Measurements from ENCODE around the gene CREB5.

Gene CREB5

DNA sequence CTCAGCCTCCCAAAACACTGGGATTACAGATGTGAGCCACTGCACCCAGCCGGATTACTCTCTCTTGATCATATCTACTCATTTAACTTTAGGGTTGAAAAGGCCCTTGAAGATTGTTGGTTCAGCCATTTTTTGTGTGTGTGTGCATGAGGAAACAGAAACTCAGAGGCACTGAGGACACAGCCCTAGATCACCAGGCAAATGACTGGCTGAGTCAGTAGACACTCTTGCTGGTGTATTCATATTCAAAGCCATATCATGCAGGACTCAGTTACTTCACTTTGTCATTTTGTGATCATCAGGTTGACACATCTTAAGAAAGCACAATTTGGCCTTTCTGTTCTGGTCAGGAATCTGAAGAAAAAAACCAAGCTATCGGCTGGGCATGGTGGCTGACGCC lies 292.4 kb downstream of the CREB5 start:
- H2AFZ ChIP-seq = no peak overlapping the region
- H3K36me3 ChIP-seq (ENCODE audit: control insufficient read depth, insufficient read depth, low read length) = no peaks in the 10 kb centered on the region
- H3K27me3 ChIP-seq (ENCODE audit: control insufficient read depth, insufficient read depth, low read length) = no peaks in the 10 kb centered on the region
- no peak overlapping the region for H3K4me2 ChIP-seq (ENCODE audit: low read length)
- no peak overlapping the region for H3K9ac ChIP-seq
- H3K4me1 ChIP-seq = no peaks in the 10 kb centered on the region
- H3K9me3 ChIP-seq (ENCODE audit: control insufficient read depth, low read length) = no peaks in the 10 kb centered on the region
- no peak overlapping the region for H3K27ac ChIP-seq
- TF ChIP-seq, protein P1, sequence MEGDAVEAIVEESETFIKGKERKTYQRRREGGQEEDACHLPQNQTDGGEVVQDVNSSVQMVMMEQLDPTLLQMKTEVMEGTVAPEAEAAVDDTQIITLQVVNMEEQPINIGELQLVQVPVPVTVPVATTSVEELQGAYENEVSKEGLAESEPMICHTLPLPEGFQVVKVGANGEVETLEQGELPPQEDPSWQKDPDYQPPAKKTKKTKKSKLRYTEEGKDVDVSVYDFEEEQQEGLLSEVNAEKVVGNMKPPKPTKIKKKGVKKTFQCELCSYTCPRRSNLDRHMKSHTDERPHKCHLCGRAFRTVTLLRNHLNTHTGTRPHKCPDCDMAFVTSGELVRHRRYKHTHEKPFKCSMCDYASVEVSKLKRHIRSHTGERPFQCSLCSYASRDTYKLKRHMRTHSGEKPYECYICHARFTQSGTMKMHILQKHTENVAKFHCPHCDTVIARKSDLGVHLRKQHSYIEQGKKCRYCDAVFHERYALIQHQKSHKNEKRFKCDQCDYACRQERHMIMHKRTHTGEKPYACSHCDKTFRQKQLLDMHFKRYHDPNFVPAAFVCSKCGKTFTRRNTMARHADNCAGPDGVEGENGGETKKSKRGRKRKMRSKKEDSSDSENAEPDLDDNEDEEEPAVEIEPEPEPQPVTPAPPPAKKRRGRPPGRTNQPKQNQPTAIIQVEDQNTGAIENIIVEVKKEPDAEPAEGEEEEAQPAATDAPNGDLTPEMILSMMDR (IDR thresholded peaks at IDR 0.05) = no peak
- no peak overlapping the region for H3K4me3 ChIP-seq (ENCODE audit: low read depth, low read length)
- H3K79me2 ChIP-seq = no peaks in the 10 kb centered on the region

- Histone ChIP-seq H2AFZ (no peak overlapping the region), H3K27ac (no peak overlapping the region), H3K36me3 (ENCODE audit: control insufficient read depth, insufficient read depth, low read length) (no peaks in the 10 kb centered on the region), H3K9me3 (ENCODE audit: control insufficient read depth, low read length) (no peaks in the 10 kb centered on the region), H3K79me2 (no peaks in the 10 kb centered on the region), H3K4me3 (ENCODE audit: low read depth, low read length) (no peak overlapping the region), H3K4me2 (ENCODE audit: low read length) (no peak overlapping the region), H3K9ac (no peak overlapping the region), H3K27me3 (ENCODE audit: control insufficient read depth, insufficient read depth, low read length) (no peaks in the 10 kb centered on the region), H3K4me1 (no peaks in the 10 kb centered on the region)
- TF ChIP-seq, protein P1 (IDR thresholded peaks at IDR 0.05) = no peak
Measured at GRCh38 chr7:28705350-28705749, 293.0 kb downstream of the CREB5 start.

- no peak overlapping the region for H3K4me2 ChIP-seq (ENCODE audit: low read length)
- TF ChIP-seq, protein P1 (IDR thresholded peaks at IDR 0.05) = no peak
- H3K27me3 ChIP-seq (ENCODE audit: control insufficient read depth, insufficient read depth, low read length) = no peaks in the 10 kb centered on the region
- no peaks in the 10 kb centered on the region for H3K36me3 ChIP-seq (ENCODE audit: control insufficient read depth, insufficient read depth, low read length)
- no peak overlapping the region for H3K4me3 ChIP-seq (ENCODE audit: low read depth, low read length)
- no peaks in the 10 kb centered on the region for H3K4me1 ChIP-seq
- H3K27ac ChIP-seq = no peak overlapping the region
- no peaks in the 10 kb centered on the region for H3K79me2 ChIP-seq
- H3K9ac ChIP-seq = no peak overlapping the region
- no peak overlapping the region for H2AFZ ChIP-seq
- no peaks in the 10 kb centered on the region for H3K9me3 ChIP-seq (ENCODE audit: control insufficient read depth, low read length)
Measured at GRCh38 chr7:28706584-28706983, 294.3 kb downstream of the CREB5 start.

- no peaks in the 10 kb centered on the region for H3K27me3 ChIP-seq (ENCODE audit: control insufficient read depth, insufficient read depth, low read length)
- TF ChIP-seq, protein P1 (IDR thresholded peaks at IDR 0.05) = no peak
- no peak overlapping the region for H3K4me3 ChIP-seq (ENCODE audit: low read depth, low read length)
- H3K9ac ChIP-seq = no peak overlapping the region
- no peak overlapping the region for H2AFZ ChIP-seq
- H3K36me3 ChIP-seq (ENCODE audit: control insufficient read depth, insufficient read depth, low read length) = no peaks in the 10 kb centered on the region
- no peak overlapping the region for H3K27ac ChIP-seq
- H3K4me1 ChIP-seq = no peaks in the 10 kb centered on the region
- no peak overlapping the region for H3K4me2 ChIP-seq (ENCODE audit: low read length)
- H3K79me2 ChIP-seq = no peaks in the 10 kb centered on the region
- no peaks in the 10 kb centered on the region for H3K9me3 ChIP-seq (ENCODE audit: control insufficient read depth, low read length)
Measured at GRCh38 chr7:28707291-28707690, 295.0 kb downstream of the CREB5 start.

GRCh38 chr7:28708033-28708951 lies 296.0 kb downstream of the CREB5 start:
- Histone ChIP-seq H3K4me3 (ENCODE audit: low read depth, low read length) (no peak overlapping the region), H2AFZ (no peak overlapping the region), H3K4me2 (ENCODE audit: low read length) (no peak overlapping the region), H3K9ac (no peak overlapping the region), H3K9me3 (ENCODE audit: control insufficient read depth, low read length) (no peaks in the 10 kb centered on the region), H3K4me1 (no peaks in the 10 kb centered on the region), H3K36me3 (ENCODE audit: control insufficient read depth, insufficient read depth, low read length) (no peaks in the 10 kb centered on the region), H3K79me2 (no peaks in the 10 kb centered on the region), H3K27ac (no peak overlapping the region), H3K27me3 (ENCODE audit: control insufficient read depth, insufficient read depth, low read length) (no peaks in the 10 kb centered on the region)
- TF ChIP-seq, protein P1 (IDR thresholded peaks at IDR 0.05) = no peak
